HG03439 (cell line): ENCODE measurements around the gene KATNAL1.

Experiments
- ATAC-seq: cut with Tn5 transposase; IDR thresholded peaks from one replicate; pipeline ENCODE4 v1.9.1; 2021; ENCODE audit warnings: mild to moderate bottlenecking, moderate library complexity; ENCODE audit not compliant: unreplicated experiment

KATNAL1 gene

GRCh38 chr13:30307194-30307970 lies at the start of gene KATNAL1:
KATNAL1 (minus strand) TSS chr13:30307551; CDS start chr13:30283777, 23,774 bp downstream.
- ATAC-seq = peak; percentile 57

GRCh38 chr13:30355839-30356238 lies 48.5 kb upstream of the KATNAL1 start:
- ATAC-seq = no peak

- ATAC-seq = no peak
Measured at GRCh38 chr13:30355384-30355699, 48.0 kb upstream of the KATNAL1 start.

GRCh38 chr13:30354493-30355383 lies 47.4 kb upstream of the KATNAL1 start:
- no peak for ATAC-seq

GRCh38 chr13:30353471-30354215 lies 46.3 kb upstream of the KATNAL1 start:
- no peak for ATAC-seq

GRCh38 chr13:30353060-30353459 lies 45.7 kb upstream of the KATNAL1 start:
- no peak for ATAC-seq

GRCh38 chr13:30352121-30352520 lies 44.8 kb upstream of the KATNAL1 start:
- ATAC-seq = no peak

GRCh38 chr13:30346789-30347167 lies 39.4 kb upstream of the KATNAL1 start:
- ATAC-seq = no peak

GRCh38 chr13:30346153-30346788 lies 38.9 kb upstream of the KATNAL1 start:
- ATAC-seq = no peak

- no peak for ATAC-seq
Measured at GRCh38 chr13:30345426-30346100, 38.2 kb upstream of the KATNAL1 start.

- no peak for ATAC-seq
Measured at GRCh38 chr13:30341815-30342570, 34.6 kb upstream of the KATNAL1 start.

- no peak for ATAC-seq
Measured at GRCh38 chr13:30340331-30341250, 33.2 kb upstream of the KATNAL1 start.

- no peak for ATAC-seq
Measured at GRCh38 chr13:30339738-30340330, 32.5 kb upstream of the KATNAL1 start.

GRCh38 chr13:30338952-30339351 lies 31.6 kb upstream of the KATNAL1 start:
- no peak for ATAC-seq

- no peak for ATAC-seq
Measured at GRCh38 chr13:30338331-30338851, 31.0 kb upstream of the KATNAL1 start.

- ATAC-seq = no peak
Measured at GRCh38 chr13:30337061-30337610, 29.8 kb upstream of the KATNAL1 start.

- no peak for ATAC-seq
Measured at GRCh38 chr13:30334663-30335386, 27.5 kb upstream of the KATNAL1 start.
